Heart left ventricle (tissue), 13 donors: ENCODE measurements around the gene ARPP19.

ENCODE experiments used
- POLR2A ChIP-seq, 2 donors: fragments of 450-650 bp; IDR thresholded peaks; one replicate each; pipeline ENCODE4 v1.6.1; 2017; ENCODE audit warnings: antibody characterized with exemption in 2 of 2, mild to moderate bottlenecking in 2 of 2, moderate library complexity in 2 of 2
- TF ChIP-seq, protein P1 (sequence below), 12 donors: fragments of 200-600 bp; sonication (generic) in 4 of 12; IDR thresholded peaks; one replicate each; pipeline versions ENCODE4 v1.5.0 to v1.8.0; 2018 to 2022; ENCODE audit warnings: antibody characterized with exemption in 12 of 12, mild to moderate bottlenecking in 5 of 12
- donor health status: ischemic (EF 13 %, LVEDD 7.1; RV severe dilation, severe dysfunction).
- donor health status: DM: no; HTN: yes; CAD: no.
- donor health status: DM: no; HTN: no; CAD: no.
- donor health status: ischemic (EF 25% LVEDD 6.9; RV normal size, moderate dysfunction).
- donor health status: ischemic (EF 25% LVEDD 5.7; RV mildly dilated, moderate dysfunction).
- donor health status: ischemic (EF 35%, LVEDD 5.7; RV mildly dilated, moderate dysfunction).
- donor health status: nonischemic (EF 11% LVEDD 7.7; RV severe dilation, severe dysfunction).
- donor health status: DM: yes; HTN: yes; CAD: no.
- donor health status: PGD.
- donor health status: ischemic (EF 29% LVEDD 5.4; RV normal size, mild dysfunction).
- donor health status: nonischemic (EF 23%, LVEDD 6.1; RV moderate dilation, normal function).

- no peak for TF ChIP-seq POLR2A (IDR thresholded peaks at IDR 0.05)
- TF ChIP-seq, protein P1, sequence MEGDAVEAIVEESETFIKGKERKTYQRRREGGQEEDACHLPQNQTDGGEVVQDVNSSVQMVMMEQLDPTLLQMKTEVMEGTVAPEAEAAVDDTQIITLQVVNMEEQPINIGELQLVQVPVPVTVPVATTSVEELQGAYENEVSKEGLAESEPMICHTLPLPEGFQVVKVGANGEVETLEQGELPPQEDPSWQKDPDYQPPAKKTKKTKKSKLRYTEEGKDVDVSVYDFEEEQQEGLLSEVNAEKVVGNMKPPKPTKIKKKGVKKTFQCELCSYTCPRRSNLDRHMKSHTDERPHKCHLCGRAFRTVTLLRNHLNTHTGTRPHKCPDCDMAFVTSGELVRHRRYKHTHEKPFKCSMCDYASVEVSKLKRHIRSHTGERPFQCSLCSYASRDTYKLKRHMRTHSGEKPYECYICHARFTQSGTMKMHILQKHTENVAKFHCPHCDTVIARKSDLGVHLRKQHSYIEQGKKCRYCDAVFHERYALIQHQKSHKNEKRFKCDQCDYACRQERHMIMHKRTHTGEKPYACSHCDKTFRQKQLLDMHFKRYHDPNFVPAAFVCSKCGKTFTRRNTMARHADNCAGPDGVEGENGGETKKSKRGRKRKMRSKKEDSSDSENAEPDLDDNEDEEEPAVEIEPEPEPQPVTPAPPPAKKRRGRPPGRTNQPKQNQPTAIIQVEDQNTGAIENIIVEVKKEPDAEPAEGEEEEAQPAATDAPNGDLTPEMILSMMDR (IDR thresholded peaks at IDR 0.05), result no peak
Measured at GRCh38 chr15:52532427-52532826, 36.4 kb downstream of the ARPP19 start.
